Medulla oblongata (tissue), 1 donor: ENCODE data around the gene SF1.

Experiments used
- DNase-seq: peaks from one replicate; pipeline ENCODE4 v3.0.0-alpha.2; 2015; ENCODE audit errors: extremely low spot score

The SF1 gene

GRCh38 chr11:64762277-64762673, 16.1 kb downstream of the SF1 start:
- peak; percentile 59 for DNase-seq

- DNase-seq, result no peak
These were observed 17.5 kb downstream of the SF1 start for GRCh38 chr11:64760759-64761420.

DNA sequence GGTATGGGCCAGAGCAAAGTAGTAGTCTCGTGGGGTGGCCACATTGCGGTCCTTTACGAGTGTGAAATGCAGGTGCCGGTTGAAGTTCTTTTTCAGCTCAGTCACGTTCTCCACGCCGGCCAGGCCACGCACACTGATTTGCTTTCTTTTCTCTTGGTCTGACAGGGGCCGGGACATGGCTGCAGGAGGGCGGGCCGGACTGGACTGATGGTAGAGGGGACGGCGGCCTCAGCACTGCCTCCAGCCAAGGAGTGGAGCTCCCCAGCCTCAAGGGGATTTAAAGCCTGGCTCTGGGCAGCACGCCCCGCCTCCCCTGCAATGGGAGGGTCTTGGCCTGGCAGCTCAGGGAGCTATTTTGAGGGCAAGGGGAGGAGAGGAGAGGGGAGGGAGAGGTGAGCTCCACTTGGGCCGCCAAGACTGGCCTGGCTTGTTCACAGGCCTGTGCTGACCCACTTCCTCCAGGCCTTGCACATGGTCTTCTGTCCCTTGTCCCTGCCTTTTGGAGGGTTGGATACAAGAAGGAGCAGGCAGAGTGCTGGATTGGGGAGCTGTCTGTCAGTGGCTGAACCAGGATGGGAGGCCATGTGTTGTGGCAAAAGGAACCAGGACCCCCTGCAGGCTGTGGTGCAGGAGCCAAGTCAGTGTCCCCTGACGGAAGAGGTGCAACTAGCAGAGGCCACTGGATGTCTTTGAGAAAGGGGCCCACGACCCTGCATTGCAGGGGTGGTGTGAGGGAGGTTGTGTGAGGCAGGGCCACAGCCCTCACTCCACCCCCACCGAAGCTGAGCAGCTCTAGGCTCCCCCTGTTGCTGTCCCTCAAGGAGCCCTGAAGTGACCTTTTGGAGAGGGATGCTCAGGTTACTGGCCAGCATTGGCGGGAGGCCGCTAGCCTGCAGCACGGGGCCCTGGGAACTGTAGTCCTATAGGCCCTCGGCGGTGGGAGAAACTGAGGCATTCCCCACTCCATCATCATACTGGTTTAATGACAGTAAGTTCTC, 18.3 kb downstream of the SF1 start, which contains the start of gene PYGM:
TSS of gene PYGM (minus strand) at position 253 of the 998 bp plus-strand sequence. CDS start at position 177, 76 bp downstream.
- DNase-seq, result peak; percentile 80

- DNase-seq, result no peak
These were observed 19.1 kb downstream of the SF1 start for GRCh38 chr11:64759131-64759721.

- no peak for DNase-seq
These were observed 19.8 kb downstream of the SF1 start for GRCh38 chr11:64758330-64759079.

GRCh38 chr11:64757549-64758329, 20.6 kb downstream of the SF1 start:
- DNase-seq, result no peak

- no peak for DNase-seq
These were observed 22.5 kb downstream of the SF1 start for GRCh38 chr11:64755681-64756361.

GRCh38 chr11:64754919-64755662, 23.3 kb downstream of the SF1 start:
- DNase-seq, result no peak

DNA sequence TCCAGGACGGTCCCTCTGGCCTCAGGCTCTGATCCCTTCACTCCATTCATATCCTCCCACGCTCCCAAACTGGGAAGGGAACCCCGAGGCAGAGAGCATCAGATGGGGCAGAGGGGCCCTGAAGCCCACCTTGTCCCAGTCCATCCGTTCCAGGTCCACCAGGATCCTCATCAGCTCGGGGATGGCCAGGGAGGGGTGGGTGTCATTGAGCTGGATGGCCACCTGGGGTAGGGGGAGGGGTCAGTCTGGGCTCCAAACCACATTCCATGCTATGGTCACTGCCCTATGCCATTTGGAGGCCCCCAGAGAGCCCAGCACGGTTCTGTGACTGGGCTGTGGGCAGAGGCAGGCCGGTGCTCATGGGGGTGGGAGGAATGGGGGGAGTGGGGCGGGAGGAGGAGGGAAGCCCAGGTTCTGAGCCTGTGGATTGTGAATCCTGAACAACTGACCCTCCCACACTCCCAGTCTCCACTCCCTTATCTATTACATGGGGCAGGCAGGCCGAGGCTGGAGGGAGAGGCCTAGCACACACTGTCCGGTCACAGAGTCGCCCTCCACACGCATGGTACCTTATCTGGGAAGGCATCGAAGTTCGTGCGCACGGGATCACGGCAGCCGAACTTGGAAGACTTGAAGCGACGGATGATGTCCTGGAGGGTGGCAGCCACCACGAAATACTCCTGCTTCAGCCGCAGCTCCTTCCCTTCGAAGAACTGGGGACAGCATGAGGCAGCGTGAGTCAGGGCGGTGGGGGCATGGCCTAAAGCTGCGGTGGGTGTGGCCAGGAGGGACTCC, 24.0 kb downstream of the SF1 start:
- no peak for DNase-seq

DNA sequence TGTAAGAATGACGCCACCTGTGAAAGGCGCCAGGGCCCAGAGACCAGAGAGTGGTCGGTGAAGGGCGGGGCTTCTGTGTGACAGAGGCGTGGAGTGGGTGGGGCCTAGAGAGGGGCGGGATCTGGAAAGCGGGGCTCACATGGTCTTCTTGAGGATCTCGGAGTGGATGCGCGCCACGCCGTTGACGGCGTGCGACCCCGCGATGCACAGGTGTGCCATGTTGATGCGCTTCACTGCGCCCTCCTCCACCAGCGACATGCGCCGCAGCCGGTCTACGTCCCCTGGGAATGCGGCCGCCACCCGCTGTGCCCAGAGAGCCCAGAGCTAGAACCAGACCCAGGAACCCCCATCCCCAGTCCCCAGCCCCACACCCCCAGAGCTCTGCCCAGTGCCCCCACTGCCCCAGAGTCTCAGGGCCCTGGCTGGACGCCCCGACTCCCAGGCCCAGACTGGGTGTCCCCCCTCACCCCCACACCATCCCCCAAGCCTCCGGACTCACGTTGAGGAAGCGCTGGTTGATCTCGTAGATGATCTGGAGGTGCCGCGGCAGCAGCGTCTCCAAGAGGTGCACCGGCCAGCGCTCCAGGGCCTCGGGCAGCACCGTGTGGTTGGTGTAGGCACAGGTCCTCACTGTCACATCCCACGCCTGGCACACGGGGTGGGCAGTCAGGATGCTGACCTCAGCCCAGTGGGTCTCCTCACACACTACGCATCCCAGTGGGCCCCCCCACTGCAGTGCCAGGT, 24.8 kb downstream of the SF1 start:
- DNase-seq, result no peak

GRCh38 chr11:64753019-64753379, 25.3 kb downstream of the SF1 start:
- DNase-seq, result no peak

DNA sequence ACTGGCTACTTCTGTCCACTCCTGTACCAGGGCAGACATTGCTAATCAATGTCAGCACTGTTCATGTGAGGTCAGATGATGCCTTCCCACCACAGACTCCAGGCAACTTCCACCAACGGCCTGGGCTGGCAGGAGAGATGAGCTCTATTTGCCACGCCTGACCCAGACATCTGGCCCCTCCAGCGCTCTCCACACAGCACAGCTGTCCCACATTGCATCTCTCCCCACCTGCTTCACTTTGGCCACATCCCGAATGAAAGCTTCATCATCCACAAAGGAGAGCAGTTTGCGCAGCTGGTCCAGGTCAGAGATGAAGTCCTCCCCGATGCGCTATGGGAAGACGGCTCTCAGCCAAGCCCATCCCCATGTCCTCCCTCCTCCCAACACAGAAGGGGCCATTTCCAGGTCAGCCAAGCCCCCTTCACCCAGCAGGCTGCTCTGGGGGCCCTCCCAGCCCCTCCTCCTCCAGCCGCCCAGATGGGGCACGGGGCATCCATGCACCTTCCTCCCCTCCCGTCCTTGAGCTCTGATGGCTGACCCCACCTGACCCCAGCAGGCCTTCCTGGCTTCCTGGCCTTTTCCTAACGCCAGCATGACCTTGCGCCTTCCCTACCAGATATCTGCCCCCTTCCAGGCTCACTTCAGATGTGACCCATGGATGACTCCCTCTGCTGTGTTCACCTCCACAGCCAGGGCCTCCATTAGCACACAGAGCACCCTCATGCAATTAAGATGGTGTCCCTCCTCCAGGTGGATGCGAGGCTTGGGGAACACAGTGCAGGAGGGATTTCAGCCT, 26.0 kb downstream of the SF1 start:
- no peak for DNase-seq

DNA sequence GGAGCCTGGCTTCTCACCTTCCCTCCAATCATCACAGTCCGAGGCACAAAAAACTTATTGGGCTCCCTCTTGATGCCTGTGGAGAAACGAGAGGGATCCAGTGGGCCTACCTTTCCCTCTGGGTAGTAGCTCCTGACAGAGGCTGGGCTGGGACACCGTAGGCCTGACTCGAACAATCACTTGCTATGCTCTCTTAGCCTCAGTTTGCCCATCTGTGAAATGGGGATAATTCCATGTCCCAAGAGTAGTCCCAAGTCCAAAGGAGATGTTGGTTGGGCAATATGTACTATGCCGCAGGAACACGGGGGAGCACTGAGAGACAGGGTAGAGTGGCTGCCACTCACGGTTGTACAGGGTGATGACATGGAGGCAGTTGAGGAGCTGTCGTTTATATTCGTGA, 26.8 kb downstream of the SF1 start:
- DNase-seq, result no peak

- DNase-seq, result no peak
These were observed 27.2 kb downstream of the SF1 start for GRCh38 chr11:64751136-64751535.

GRCh38 chr11:64750361-64751054, 27.8 kb downstream of the SF1 start:
- DNase-seq, result no peak

- DNase-seq, result no peak
These were observed 30.2 kb downstream of the SF1 start for GRCh38 chr11:64747961-64748665.
